ENCODE measurements around the gene CRY2. TPM values are rescaled to one million over a fixed set of nuclear protein-coding genes. Genes with fewer than 3 reads are reported as not detected.
A peak's percentile ranks its signal among the peaks of the same experiment; 100 is the strongest.

Gene CRY2
- polyA plus RNA-seq, 1 donor (not counting 4 experiments of a cell fraction or from before 2014, with no cell fraction given), result 7.9 TPM

DNA sequence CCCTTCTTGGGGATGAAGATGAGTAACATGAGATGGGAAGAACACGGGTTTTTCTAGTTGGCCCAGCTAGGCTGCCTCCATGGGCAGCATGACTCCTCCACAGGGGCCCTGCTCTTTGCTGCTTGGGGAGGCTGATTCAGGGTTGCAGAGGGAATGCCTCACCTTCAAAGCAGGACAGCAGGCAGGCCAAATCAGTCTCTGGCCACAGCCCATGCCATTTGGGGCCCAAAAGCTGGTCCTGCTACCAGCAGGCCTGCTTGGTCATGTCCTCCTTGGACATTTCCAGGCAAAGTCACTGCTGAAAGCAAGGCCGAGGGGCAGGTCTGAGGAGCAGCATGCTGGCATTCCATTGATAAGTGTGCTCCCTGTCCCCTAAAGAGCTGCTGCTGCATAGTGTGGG lies 24.4 kb downstream of the CRY2 start:
- Histone ChIP-seq H3K4me1 (ENCODE audit: control insufficient read depth, extremely low read depth, insufficient read depth, low read length) (peaks cover 5% of the 10 kb centered on the region), H3K27ac (ENCODE audit: control insufficient read depth, insufficient read depth, low read length) (no peak overlapping the region), H4K20me1 (ENCODE audit: control insufficient read depth, extremely low read depth, insufficient read depth, low read length) (no peaks in the 10 kb centered on the region), H3K36me3 (ENCODE audit: control insufficient read depth in 2 of 2, extremely low read depth in 1 of 2, insufficient read depth in 2 of 2, low read length in 2 of 2) (peaks cover 20 to 33% of the 10 kb centered on the region in 2 experiments), H3K4me2 (ENCODE audit: control insufficient read depth, extremely low read depth, insufficient read depth, low read depth, low read length) (no peak overlapping the region), H3K4me3 (ENCODE audit: control insufficient read depth in 2 of 3, extremely low read depth in 1 of 3, insufficient read depth in 2 of 3, low read depth in 1 of 3, low read length in 3 of 3) (no peak overlapping the region), H2AFZ (ENCODE audit: control insufficient read depth, low read length) (no peak overlapping the region), H3K9me1 (ENCODE audit: control insufficient read depth, extremely low read depth, insufficient read depth, low read length) (no peaks in the 10 kb centered on the region), H3K9ac (ENCODE audit: control insufficient read depth, extremely low read depth, insufficient read depth, low read length) (no peak overlapping the region), H3K27me3 (ENCODE audit: control insufficient read depth, extremely low read depth, insufficient read depth, low read length) (no peaks in the 10 kb centered on the region), H3K9me3 (ENCODE audit: control insufficient read depth, low read depth, low read length) (no peaks in the 10 kb centered on the region), H3K79me2 (ENCODE audit: control insufficient read depth, insufficient read depth, low read length) (no peaks in the 10 kb centered on the region)
- dilution Hi-C loops (cut with MboI; ENCODE audit: extremely low pct_ligation_motif_present, low sequenced_read_pairs), result no loop called here
- DNase-seq (ENCODE audit: low read depth, low spot score), result no peak
- FAIRE-seq, result no peak
- no peak for TF ChIP-seq EZH2 (IDR thresholded peaks at IDR 0.05; ENCODE audit: low read length)
- TF ChIP-seq, protein P1, sequence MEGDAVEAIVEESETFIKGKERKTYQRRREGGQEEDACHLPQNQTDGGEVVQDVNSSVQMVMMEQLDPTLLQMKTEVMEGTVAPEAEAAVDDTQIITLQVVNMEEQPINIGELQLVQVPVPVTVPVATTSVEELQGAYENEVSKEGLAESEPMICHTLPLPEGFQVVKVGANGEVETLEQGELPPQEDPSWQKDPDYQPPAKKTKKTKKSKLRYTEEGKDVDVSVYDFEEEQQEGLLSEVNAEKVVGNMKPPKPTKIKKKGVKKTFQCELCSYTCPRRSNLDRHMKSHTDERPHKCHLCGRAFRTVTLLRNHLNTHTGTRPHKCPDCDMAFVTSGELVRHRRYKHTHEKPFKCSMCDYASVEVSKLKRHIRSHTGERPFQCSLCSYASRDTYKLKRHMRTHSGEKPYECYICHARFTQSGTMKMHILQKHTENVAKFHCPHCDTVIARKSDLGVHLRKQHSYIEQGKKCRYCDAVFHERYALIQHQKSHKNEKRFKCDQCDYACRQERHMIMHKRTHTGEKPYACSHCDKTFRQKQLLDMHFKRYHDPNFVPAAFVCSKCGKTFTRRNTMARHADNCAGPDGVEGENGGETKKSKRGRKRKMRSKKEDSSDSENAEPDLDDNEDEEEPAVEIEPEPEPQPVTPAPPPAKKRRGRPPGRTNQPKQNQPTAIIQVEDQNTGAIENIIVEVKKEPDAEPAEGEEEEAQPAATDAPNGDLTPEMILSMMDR (optimal IDR thresholded peaks at IDR 0.05 in 1 of 3, IDR thresholded peaks at IDR 0.05 in 1 of 3, conservative IDR thresholded peaks at IDR 0.05 in 1 of 3; ENCODE audit: extremely low read depth in 1 of 3, insufficient read depth in 2 of 3, low read length in 3 of 3), result no peak

DNA sequence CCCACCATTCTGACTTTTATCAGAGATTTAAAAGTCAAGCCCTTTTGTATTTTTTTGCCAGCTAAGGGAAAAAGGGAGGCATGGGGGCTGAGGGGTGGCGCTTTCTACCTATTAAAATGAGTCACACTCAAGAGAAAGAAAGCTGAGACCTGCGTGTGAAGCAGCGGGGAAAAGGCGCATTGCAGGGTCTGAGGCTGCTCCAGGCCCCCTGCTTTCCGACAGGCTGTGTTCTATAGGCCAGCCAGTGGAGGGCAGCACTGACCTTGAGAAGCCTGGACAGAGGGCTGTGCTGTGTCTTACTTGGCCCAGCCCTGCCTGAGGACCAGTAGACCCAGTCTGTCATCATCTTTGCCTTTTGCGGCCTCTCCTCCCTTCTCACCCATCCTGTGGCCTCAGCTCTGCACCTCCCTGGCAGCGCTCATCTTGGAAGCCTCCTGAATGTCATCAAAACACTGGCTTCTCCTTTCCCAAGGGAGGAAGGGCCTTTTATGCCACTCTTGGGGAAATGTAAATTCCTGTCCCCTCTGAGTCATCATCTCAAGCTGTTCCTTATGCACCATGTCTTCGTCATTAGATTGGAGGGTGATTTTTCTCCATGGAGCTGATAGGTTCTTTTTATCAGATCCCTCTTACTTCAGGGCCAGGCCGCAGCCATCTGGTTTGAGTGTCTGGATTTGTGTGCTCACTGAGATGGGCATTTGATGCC lies 25.5 kb downstream of the CRY2 start:
- peak; percentile 23 for DNase-seq (ENCODE audit: low read depth, low spot score)

More for the DNA sequence above, 25.5 kb downstream of the CRY2 start:
- H3K9me3 ChIP-seq (ENCODE audit: control insufficient read depth, low read depth, low read length), result no peaks in the 10 kb centered on the region
- no peak overlapping the region for H3K27ac ChIP-seq (ENCODE audit: control insufficient read depth, insufficient read depth, low read length)
- no peak overlapping the region for H3K4me2 ChIP-seq (ENCODE audit: control insufficient read depth, extremely low read depth, insufficient read depth, low read depth, low read length)
- no peak overlapping the region for H3K4me3 ChIP-seq (ENCODE audit: control insufficient read depth in 2 of 3, extremely low read depth in 1 of 3, insufficient read depth in 2 of 3, low read depth in 1 of 3, low read length in 3 of 3)
- H3K4me1 ChIP-seq (ENCODE audit: control insufficient read depth, extremely low read depth, insufficient read depth, low read length), result peaks cover 5% of the 10 kb centered on the region
- no peaks in the 10 kb centered on the region for H3K9me1 ChIP-seq (ENCODE audit: control insufficient read depth, extremely low read depth, insufficient read depth, low read length)
- H3K9ac ChIP-seq (ENCODE audit: control insufficient read depth, extremely low read depth, insufficient read depth, low read length), result no peak overlapping the region
- dilution Hi-C loops (cut with MboI; ENCODE audit: extremely low pct_ligation_motif_present, low sequenced_read_pairs), result no loop called here
- H3K79me2 ChIP-seq (ENCODE audit: control insufficient read depth, insufficient read depth, low read length), result no peaks in the 10 kb centered on the region
- no peak for FAIRE-seq
- TF ChIP-seq EZH2 (IDR thresholded peaks at IDR 0.05; ENCODE audit: low read length), result no peak
- TF ChIP-seq, protein P1 (optimal IDR thresholded peaks at IDR 0.05 in 1 of 3, IDR thresholded peaks at IDR 0.05 in 1 of 3, conservative IDR thresholded peaks at IDR 0.05 in 1 of 3; ENCODE audit: extremely low read depth in 1 of 3, insufficient read depth in 2 of 3, low read length in 3 of 3), result peak; percentile 78 to 88 (median 87)
- H3K36me3 ChIP-seq (ENCODE audit: control insufficient read depth in 2 of 2, extremely low read depth in 1 of 2, insufficient read depth in 2 of 2, low read length in 2 of 2), result peaks cover 22 to 29% of the 10 kb centered on the region in 2 experiments
- no peak overlapping the region for H2AFZ ChIP-seq (ENCODE audit: control insufficient read depth, low read length)
- no peaks in the 10 kb centered on the region for H3K27me3 ChIP-seq (ENCODE audit: control insufficient read depth, extremely low read depth, insufficient read depth, low read length)
- no peaks in the 10 kb centered on the region for H4K20me1 ChIP-seq (ENCODE audit: control insufficient read depth, extremely low read depth, insufficient read depth, low read length)
